Neural cell (in vitro differentiated cells): ENCODE measurements around the gene PBXIP1.

Experiments used
- CTCF ChIP-seq: fragments of 450-650 bp; IDR thresholded peaks from 2 replicates; pipeline ENCODE4 v1.5.1; 2014; ENCODE audit warnings: antibody characterized with exemption, mild to moderate bottlenecking, moderate library complexity; ENCODE audit not compliant: poor library complexity, severe bottlenecking
- POLR2AphosphoS5 ChIP-seq: IDR thresholded peaks from 2 replicates; pipeline ENCODE4 v1.6.1; 2012
- RAD21 ChIP-seq: fragments of 450-650 bp; conservative IDR thresholded peaks from 2 replicates; pipeline ENCODE4 v1.6.1; 2014; ENCODE audit warnings: antibody characterized with exemption, mild to moderate bottlenecking, moderate library complexity

GRCh38 chr1:154936555-154937084 lies 19.3 kb downstream of the PBXIP1 start, which contains the start of gene PMVK:
- TF ChIP-seq POLR2AphosphoS5 (peak; percentile 82), RAD21 (peak; percentile 69), CTCF (peak; percentile 68)
